ENCODE results near the gene TCF7L1.

GRCh38 chr2:85195956-85196355, 62.8 kb downstream of the TCF7L1 start:
- TF ChIP-seq, protein P1, sequence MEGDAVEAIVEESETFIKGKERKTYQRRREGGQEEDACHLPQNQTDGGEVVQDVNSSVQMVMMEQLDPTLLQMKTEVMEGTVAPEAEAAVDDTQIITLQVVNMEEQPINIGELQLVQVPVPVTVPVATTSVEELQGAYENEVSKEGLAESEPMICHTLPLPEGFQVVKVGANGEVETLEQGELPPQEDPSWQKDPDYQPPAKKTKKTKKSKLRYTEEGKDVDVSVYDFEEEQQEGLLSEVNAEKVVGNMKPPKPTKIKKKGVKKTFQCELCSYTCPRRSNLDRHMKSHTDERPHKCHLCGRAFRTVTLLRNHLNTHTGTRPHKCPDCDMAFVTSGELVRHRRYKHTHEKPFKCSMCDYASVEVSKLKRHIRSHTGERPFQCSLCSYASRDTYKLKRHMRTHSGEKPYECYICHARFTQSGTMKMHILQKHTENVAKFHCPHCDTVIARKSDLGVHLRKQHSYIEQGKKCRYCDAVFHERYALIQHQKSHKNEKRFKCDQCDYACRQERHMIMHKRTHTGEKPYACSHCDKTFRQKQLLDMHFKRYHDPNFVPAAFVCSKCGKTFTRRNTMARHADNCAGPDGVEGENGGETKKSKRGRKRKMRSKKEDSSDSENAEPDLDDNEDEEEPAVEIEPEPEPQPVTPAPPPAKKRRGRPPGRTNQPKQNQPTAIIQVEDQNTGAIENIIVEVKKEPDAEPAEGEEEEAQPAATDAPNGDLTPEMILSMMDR (IDR thresholded peaks at IDR 0.05; ENCODE audit: insufficient read depth, low read depth, low read length): no peak
- TF ChIP-seq EZH2 (IDR thresholded peaks at IDR 0.05; ENCODE audit: insufficient read depth, low read length): no peak

Data from astrocyte (in vitro differentiated cells and primary cell).